ENCODE data around the gene AKR1C3. TPM values are rescaled to one million over a fixed set of nuclear protein-coding genes. Genes with fewer than 3 reads are reported as not detected.

The AKR1C3 gene
- total RNA-seq, 1 experiment from 2014 or later: 177 TPM

DNA sequence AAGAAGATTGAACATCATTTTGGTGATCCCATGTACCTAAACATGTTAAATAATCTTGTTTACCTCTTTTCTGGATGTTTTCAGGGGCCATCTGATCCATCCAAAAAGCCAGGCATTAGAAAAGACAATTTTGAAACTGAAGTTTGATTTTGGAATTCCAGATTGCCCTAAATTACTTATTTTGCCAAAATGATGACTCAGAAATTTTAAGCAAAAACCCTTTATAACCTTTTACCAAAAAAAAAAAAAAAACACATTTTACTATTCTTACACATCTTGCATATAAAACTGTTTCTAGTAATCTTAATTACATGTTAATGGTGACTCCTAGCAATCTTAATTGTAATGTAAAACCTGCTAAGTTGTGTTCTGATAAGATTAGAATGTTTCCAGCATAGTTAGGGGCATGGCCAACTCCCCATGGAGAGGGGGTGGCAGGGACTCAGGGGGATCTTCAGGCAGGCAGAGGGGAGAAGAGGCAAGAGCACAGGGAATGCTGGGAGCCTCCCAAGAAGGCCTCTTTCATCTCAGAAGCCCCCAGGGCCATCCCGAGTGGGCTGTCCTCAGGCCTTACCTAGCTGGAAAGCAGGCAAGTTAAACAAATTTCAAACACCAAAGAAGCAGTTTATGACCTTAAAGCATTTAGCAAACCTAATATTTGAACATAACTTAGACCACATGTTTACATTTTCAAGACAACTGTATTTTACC lies 25.8 kb upstream of the AKR1C3 start:
- H3K27me3 Mint-ChIP-seq (ENCODE audit: unreplicated experiment): no peaks in the 10 kb centered on the region
- peaks cover 31% of the 10 kb centered on the region for H3K4me1 Mint-ChIP-seq (ENCODE audit: low read depth, unreplicated experiment)
- no TSS peak for BruUV-seq (replicated peaks)
- TF ChIP-seq, protein P1, sequence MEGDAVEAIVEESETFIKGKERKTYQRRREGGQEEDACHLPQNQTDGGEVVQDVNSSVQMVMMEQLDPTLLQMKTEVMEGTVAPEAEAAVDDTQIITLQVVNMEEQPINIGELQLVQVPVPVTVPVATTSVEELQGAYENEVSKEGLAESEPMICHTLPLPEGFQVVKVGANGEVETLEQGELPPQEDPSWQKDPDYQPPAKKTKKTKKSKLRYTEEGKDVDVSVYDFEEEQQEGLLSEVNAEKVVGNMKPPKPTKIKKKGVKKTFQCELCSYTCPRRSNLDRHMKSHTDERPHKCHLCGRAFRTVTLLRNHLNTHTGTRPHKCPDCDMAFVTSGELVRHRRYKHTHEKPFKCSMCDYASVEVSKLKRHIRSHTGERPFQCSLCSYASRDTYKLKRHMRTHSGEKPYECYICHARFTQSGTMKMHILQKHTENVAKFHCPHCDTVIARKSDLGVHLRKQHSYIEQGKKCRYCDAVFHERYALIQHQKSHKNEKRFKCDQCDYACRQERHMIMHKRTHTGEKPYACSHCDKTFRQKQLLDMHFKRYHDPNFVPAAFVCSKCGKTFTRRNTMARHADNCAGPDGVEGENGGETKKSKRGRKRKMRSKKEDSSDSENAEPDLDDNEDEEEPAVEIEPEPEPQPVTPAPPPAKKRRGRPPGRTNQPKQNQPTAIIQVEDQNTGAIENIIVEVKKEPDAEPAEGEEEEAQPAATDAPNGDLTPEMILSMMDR (IDR thresholded peaks at IDR 0.05; ENCODE audit: unreplicated experiment): no peak
- H3K27ac Mint-ChIP-seq (ENCODE audit: unreplicated experiment): no peak overlapping the region
- H3K36me3 Mint-ChIP-seq (ENCODE audit: insufficient read depth, unreplicated experiment): peaks cover 17% of the 10 kb centered on the region
- intact Hi-C loops (cut with micrococcal nuclease; ENCODE audit: unreplicated experiment): no loop called here
- CTCF ChIA-PET: no interaction called here
- no peak overlapping the region for H3K4me3 Mint-ChIP-seq (ENCODE audit: low read depth, unreplicated experiment)
- no peak for DNase-seq
- no peaks in the 10 kb centered on the region for H3K9me3 Mint-ChIP-seq (ENCODE audit: low read depth, unreplicated experiment)

DNA sequence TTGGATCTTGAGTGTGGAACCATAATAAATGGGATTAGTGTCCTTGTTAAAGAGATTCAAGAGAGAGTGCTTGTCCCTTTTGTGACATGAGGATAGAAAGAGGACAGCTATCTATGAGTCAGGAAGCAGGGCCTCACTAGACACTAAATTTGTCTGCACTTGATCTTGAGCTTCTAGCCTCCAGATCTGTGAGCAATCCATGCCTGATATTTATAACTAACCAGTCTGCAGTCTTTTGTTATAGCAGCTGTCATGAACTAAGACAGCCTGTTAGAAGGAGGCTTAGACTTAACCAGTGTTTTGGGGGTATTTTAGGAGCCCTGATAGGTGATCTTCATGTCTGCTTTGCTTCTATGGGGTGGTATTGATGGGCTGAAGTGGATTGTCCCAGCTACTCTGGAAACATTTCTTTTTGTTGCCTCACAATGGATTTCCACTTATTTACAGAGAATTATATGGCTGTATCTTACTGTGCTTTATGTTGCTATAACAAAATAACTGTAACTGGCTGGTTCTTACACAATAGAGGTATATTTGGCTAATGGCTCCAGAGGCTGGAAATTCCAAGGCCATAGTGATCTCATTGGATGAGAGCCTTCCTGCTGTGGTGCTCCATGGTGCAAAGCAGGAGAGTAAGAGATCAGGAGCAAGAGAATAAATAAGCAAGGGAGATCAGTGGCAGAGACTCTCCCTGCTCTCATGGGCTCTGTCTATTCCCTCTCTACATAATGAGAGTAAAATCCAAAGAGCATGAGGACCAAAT lies 23.4 kb upstream of the AKR1C3 start:
- DNase-seq: no peak

DNA sequence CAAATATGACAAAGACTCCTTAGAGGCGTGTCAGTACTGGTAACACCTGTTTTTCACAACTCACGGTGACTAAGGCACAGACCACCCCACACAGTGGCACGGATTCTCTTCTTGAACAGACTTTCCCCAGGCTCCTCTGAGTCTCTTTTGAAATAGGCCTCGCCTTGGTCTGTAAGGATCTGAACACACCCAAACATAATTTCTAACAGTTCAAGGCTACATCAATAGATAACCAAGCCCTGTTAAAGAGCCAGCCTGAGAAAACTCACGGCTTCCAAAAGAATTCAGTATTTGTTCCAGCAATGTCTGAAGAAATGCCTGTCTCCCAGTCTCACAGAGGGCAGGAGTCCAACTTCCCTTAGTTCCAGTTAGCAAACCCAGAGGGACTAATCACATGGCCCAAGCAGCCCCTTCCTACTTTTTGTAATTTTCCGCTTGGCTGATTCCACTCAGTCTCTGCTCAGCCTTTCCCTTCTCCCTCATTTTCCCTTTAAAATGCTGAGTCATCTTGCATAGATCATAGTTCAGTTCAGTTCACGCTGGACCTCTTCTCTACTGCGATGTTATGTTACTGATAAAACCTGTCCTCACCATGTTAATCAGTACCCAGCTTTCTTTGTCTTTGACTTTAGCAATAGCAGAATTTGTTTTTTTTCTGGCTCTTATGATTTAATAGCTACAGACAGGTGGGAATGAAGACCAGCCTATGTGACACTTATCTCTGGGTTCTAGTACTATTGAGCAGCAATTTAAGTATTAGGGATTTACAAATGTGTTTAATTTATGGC lies 22.6 kb upstream of the AKR1C3 start:
- peak; percentile 65 for DNase-seq
- CTCF ChIA-PET: no interaction called here
- Mint-ChIP-seq H3K27ac (ENCODE audit: unreplicated experiment) (peak overlapping the region; percentile 96), H3K36me3 (ENCODE audit: insufficient read depth, unreplicated experiment) (peaks cover 17% of the 10 kb centered on the region), H3K27me3 (ENCODE audit: unreplicated experiment) (no peaks in the 10 kb centered on the region), H3K4me1 (ENCODE audit: low read depth, unreplicated experiment) (peaks cover 49% of the 10 kb centered on the region), H3K9me3 (ENCODE audit: low read depth, unreplicated experiment) (peaks cover 4% of the 10 kb centered on the region), H3K4me3 (ENCODE audit: low read depth, unreplicated experiment) (peak overlapping the region; percentile 55)
- intact Hi-C loops (cut with micrococcal nuclease; ENCODE audit: unreplicated experiment): loop anchor here (1.0 kb wide), 1 partner anchor 23 kb away; the partner anchor contains the start of gene AKR1C3
- TF ChIP-seq, protein P1 (IDR thresholded peaks at IDR 0.05; ENCODE audit: unreplicated experiment): no peak
- no TSS peak for BruUV-seq (replicated peaks)

More for the DNA sequence above, 23.4 kb upstream of the AKR1C3 start:
- CTCF ChIA-PET: interaction anchor here (0.6 kb wide), 1 partner anchor 255 kb away, joined by 3 read pairs; no protein-coding TSS in a partner anchor
- TF ChIP-seq, protein P1 (IDR thresholded peaks at IDR 0.05; ENCODE audit: unreplicated experiment): no peak
- Mint-ChIP-seq H3K27ac (ENCODE audit: unreplicated experiment) (peak overlapping the region; percentile 96), H3K9me3 (ENCODE audit: low read depth, unreplicated experiment) (peaks cover 4% of the 10 kb centered on the region), H3K27me3 (ENCODE audit: unreplicated experiment) (no peaks in the 10 kb centered on the region), H3K4me1 (ENCODE audit: low read depth, unreplicated experiment) (peaks cover 49% of the 10 kb centered on the region), H3K36me3 (ENCODE audit: insufficient read depth, unreplicated experiment) (peaks cover 17% of the 10 kb centered on the region), H3K4me3 (ENCODE audit: low read depth, unreplicated experiment) (peak overlapping the region; percentile 55)
- intact Hi-C loops (cut with micrococcal nuclease; ENCODE audit: unreplicated experiment): loop anchor here (1.0 kb wide), 1 partner anchor 23 kb away; the partner anchor contains the start of gene AKR1C3
- BruUV-seq (replicated peaks): TSS peak; percentile 91

DNA sequence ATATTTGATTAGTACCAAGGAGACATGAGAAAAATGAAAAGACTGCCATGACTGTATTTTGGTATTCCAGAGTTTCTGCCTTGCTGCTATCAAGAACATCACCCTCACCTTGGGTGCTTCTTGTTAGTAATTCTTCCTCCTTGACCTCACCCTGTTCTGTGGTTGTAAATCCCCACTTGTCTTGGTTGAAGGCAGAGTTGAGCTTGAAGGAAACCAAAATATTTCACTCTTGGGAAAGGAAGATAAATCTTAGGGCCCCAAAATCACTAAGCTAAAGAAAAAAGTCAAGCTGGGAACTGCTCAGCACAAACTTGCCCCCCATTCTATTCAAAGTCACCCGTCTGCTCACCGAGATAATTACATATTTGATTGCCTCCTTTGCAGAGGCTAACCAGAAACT lies 20.6 kb upstream of the AKR1C3 start:
- Mint-ChIP-seq H3K9me3 (ENCODE audit: low read depth, unreplicated experiment) (peaks cover 4% of the 10 kb centered on the region), H3K36me3 (ENCODE audit: insufficient read depth, unreplicated experiment) (peaks cover 13% of the 10 kb centered on the region), H3K27ac (ENCODE audit: unreplicated experiment) (peak overlapping the region; percentile 50), H3K4me1 (ENCODE audit: low read depth, unreplicated experiment) (peaks cover 52% of the 10 kb centered on the region), H3K27me3 (ENCODE audit: unreplicated experiment) (no peaks in the 10 kb centered on the region), H3K4me3 (ENCODE audit: low read depth, unreplicated experiment) (no peak overlapping the region)
- intact Hi-C loops (cut with micrococcal nuclease; ENCODE audit: unreplicated experiment): no loop called here
- TF ChIP-seq, protein P1 (IDR thresholded peaks at IDR 0.05; ENCODE audit: unreplicated experiment): no peak
- DNase-seq: no peak
- CTCF ChIA-PET: no interaction called here
- BruUV-seq (replicated peaks): no TSS peak

Data from Calu3 (cell line).